Colonic mucosa (tissue), 4 donors: Measurements from ENCODE around the gene NPIPB8. TPM values are rescaled to one million over a fixed set of nuclear protein-coding genes. Genes with fewer than 3 reads are reported as not detected.
"Not testable (repeated sequence)": the region's sequence is repeated elsewhere in the genome, so short reads cannot be mapped to it uniquely, and the experiment has no call there.

ENCODE experiments used
- DNase-seq: peaks from one replicate; pipeline ENCODE4 v3.0.0-alpha.2; 2020
- H3K27ac ChIP-seq: fragments of 200-600 bp; one replicate; pipeline ENCODE4 v1.8.0; 2021
- H3K27me3 ChIP-seq: fragments of 200-600 bp; one replicate; pipeline ENCODE4 v1.8.0; 2021
- H3K36me3 ChIP-seq: fragments of 200-600 bp; one replicate; pipeline ENCODE4 v1.8.0; 2021
- H3K4me1 ChIP-seq: fragments of 200-600 bp; one replicate; pipeline ENCODE4 v1.8.0; 2021; ENCODE audit warnings: mild to moderate bottlenecking
- H3K4me3 ChIP-seq: fragments of 200-600 bp; one replicate; pipeline ENCODE4 v1.8.0; 2021
- H3K9ac ChIP-seq, 2 donors: one replicate each; pipeline ENCODE4 v1.7.0; 2013; ENCODE audit warnings: control low read depth in 2 of 2, low read depth in 2 of 2, low read length in 2 of 2
- H3K9me3 ChIP-seq: fragments of 200-600 bp; one replicate; pipeline ENCODE4 v1.8.0; 2021
- intact Hi-C: fragments of 100-400 bp; cut with DNase I; formaldehyde crosslinking; loops from one replicate; pipeline ENCODE4 v1.14.1; 2022
- total RNA-seq, 2 donors: library from RNA; stranded (reverse); fragmentation: NEBNext Ultra II Directional in 1 of 2; extraction: Animal tissue kit (Norgen Biotek cat#: 25700) in 1 of 2; gene quantifications; one replicate each; pipeline ENCODE4 v1.2.1, GENCODE V29; 2021
- TF ChIP-seq, protein P1 (sequence below): fragments of 200-600 bp; IDR thresholded peaks from one replicate; pipeline ENCODE4 v1.8.0; 2022; ENCODE audit warnings: antibody characterized with exemption, mild to moderate bottlenecking
- donor health status: healthy.
- donor health status: DM: no; HTN: no; CAD: no.
- donor health status: DM: no; HTN: no; CAD: no.

The NPIPB8 gene
- total RNA-seq, 2 donors from 2014 or later = 0.74 to 3.6 TPM

- H3K4me3 ChIP-seq, H3K4me1 ChIP-seq, H3K27me3 ChIP-seq, H3K36me3 ChIP-seq, H3K9ac ChIP-seq, H3K27ac ChIP-seq, DNase-seq, intact Hi-C loops, H3K9me3 ChIP-seq: not testable (repeated sequence)
These were observed 23.3 kb upstream of the NPIPB8 start for GRCh38 chr16:28614561-28614960.

GRCh38 chr16:28615486-28616223 is 22.2 kb upstream of the NPIPB8 start:
- H3K36me3 ChIP-seq, H3K9ac ChIP-seq, H3K27me3 ChIP-seq, H3K4me3 ChIP-seq, H3K4me1 ChIP-seq, H3K9me3 ChIP-seq, intact Hi-C loops, H3K27ac ChIP-seq: not testable (repeated sequence)
- TF ChIP-seq, protein P1, sequence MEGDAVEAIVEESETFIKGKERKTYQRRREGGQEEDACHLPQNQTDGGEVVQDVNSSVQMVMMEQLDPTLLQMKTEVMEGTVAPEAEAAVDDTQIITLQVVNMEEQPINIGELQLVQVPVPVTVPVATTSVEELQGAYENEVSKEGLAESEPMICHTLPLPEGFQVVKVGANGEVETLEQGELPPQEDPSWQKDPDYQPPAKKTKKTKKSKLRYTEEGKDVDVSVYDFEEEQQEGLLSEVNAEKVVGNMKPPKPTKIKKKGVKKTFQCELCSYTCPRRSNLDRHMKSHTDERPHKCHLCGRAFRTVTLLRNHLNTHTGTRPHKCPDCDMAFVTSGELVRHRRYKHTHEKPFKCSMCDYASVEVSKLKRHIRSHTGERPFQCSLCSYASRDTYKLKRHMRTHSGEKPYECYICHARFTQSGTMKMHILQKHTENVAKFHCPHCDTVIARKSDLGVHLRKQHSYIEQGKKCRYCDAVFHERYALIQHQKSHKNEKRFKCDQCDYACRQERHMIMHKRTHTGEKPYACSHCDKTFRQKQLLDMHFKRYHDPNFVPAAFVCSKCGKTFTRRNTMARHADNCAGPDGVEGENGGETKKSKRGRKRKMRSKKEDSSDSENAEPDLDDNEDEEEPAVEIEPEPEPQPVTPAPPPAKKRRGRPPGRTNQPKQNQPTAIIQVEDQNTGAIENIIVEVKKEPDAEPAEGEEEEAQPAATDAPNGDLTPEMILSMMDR = peak; percentile 71
- peak; percentile 69 for DNase-seq

DNA sequence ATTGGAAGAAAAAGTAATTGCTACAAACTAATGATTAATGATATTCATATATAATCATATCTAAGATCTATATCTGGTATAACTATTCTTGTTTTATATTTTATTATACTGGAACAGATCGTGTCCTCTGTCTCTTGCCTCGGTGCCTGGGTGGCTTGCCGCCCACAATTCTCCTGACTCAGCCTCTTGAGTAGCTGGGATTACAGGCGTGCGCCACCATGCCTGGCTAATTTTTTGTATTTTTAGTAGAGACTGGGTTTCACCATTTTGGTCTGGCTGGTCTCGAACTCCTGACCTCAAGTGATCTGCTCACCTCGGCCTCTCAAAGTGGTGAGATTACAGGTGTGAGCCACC is 21.7 kb upstream of the NPIPB8 start:
- intact Hi-C loops, H3K4me3 ChIP-seq, H3K4me1 ChIP-seq, H3K36me3 ChIP-seq, H3K27ac ChIP-seq, H3K27me3 ChIP-seq, DNase-seq, H3K9ac ChIP-seq, H3K9me3 ChIP-seq: not testable (repeated sequence)

DNA sequence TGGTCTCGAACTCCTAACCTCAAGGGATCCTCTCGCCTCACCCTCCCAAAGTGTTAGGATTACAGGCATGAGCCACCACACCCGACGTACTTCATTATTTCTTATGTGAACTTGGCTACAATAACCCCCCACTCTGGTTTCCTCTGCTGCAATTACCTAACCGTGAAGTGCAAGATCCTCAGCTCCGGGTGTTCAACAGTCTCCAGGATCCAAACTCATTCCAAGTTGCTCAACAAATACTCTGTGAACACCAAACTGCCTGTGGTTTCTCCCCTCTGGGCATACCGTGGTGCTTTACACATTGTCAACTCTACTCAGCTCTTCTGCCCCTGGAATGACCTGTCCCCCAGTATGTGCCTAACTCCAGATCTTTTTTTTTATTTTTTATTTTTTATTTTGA is 21.2 kb upstream of the NPIPB8 start:
- H3K27ac ChIP-seq = no peak overlapping the region
- no peaks in the 10 kb centered on the region for H3K36me3 ChIP-seq
- TF ChIP-seq, protein P1 = no peak
- no peak overlapping the region for H3K9ac ChIP-seq
- intact Hi-C loops = no loop called here
- no peak overlapping the region for H3K4me3 ChIP-seq
- no peaks in the 10 kb centered on the region for H3K27me3 ChIP-seq
- H3K9me3 ChIP-seq = no peaks in the 10 kb centered on the region
- H3K4me1 ChIP-seq = no peaks in the 10 kb centered on the region
- DNase-seq = no peak

DNA sequence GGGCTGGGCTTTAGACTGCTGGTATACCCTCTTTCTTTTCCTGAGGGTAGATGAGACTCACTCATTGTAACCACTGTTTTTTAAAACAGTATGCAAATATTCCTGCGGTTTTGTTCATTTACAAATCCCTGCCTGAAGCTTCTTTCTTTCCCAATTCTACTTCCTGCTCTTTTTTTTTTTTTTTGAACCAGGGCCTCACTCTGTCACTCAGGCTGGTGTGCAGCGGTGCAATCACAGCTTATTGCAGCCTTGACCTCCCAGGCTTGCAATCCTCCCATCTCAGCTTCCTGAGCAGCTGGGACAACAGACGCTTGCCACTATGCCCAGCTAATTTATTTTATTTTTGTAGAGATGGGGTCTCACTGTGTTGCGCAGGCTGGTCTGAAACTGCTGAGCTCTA is 20.0 kb upstream of the NPIPB8 start:
- Histone ChIP-seq H3K4me1 (no peaks in the 10 kb centered on the region), H3K36me3 (no peaks in the 10 kb centered on the region), H3K4me3 (no peak overlapping the region), H3K9me3 (no peaks in the 10 kb centered on the region), H3K27me3 (no peaks in the 10 kb centered on the region), H3K27ac (no peak overlapping the region), H3K9ac (no peak overlapping the region)
- no peak for DNase-seq
- TF ChIP-seq, protein P1 = no peak
- intact Hi-C loops = no loop called here

DNA sequence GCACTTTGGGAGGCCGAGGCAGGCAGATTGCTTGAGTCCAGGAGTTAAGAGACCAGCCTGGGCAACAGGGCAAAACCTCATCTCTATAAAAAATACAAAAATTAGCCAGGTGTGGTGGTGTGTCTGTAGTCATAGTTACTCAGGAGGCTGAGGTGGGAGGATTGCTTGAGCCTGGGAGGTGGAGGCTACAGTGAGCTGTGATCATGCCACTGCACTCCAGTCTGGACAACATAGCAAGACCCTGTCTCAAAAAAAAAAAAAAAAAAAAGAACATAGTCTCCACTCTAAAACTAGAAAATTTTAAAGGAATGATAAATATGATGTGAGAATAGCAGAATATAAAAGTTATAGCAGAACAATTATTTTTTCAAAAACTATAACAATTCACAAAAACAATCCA is 17.5 kb upstream of the NPIPB8 start:
- H3K4me1 ChIP-seq, H3K27me3 ChIP-seq, H3K4me3 ChIP-seq, intact Hi-C loops, H3K9me3 ChIP-seq, H3K36me3 ChIP-seq, H3K9ac ChIP-seq, DNase-seq, H3K27ac ChIP-seq: not testable (repeated sequence)

- H3K4me3 ChIP-seq = no peak overlapping the region
- DNase-seq = no peak
- no peaks in the 10 kb centered on the region for H3K4me1 ChIP-seq
- no peak overlapping the region for H3K9ac ChIP-seq
- no peaks in the 10 kb centered on the region for H3K27me3 ChIP-seq
- H3K36me3 ChIP-seq = no peaks in the 10 kb centered on the region
- intact Hi-C loops = no loop called here
- TF ChIP-seq, protein P1 = no peak
- no peak overlapping the region for H3K27ac ChIP-seq
- no peaks in the 10 kb centered on the region for H3K9me3 ChIP-seq
These were observed 16.2 kb upstream of the NPIPB8 start for GRCh38 chr16:28621481-28622155.

GRCh38 chr16:28622532-28623171 is 15.2 kb upstream of the NPIPB8 start:
- H3K9me3 ChIP-seq, H3K27me3 ChIP-seq, H3K4me1 ChIP-seq, DNase-seq, intact Hi-C loops, H3K36me3 ChIP-seq, H3K27ac ChIP-seq: not testable (repeated sequence)
- Histone ChIP-seq H3K4me3 (peak overlapping the region; percentile 51), H3K9ac (peak overlapping the region in 1 of 2 donors; percentile 73)
